ENCODE data around the gene SLC16A4. TPM values are rescaled to one million over a fixed set of nuclear protein-coding genes. Genes with fewer than 3 reads are reported as not detected.

Gene SLC16A4
- total and polyA plus RNA-seq, 10 of the 15 experiments (the other 5 are each of a cell fraction or from before 2014, with no cell fraction given) = 0.13 to 2.2 (median 0.26) TPM; not detected in 1

- TF ChIP-seq BCLAF1 (IDR thresholded peaks at IDR 0.05) (no peak), POLR2A (IDR thresholded peaks at IDR 0.05; ENCODE audit: low read depth, low read length) (peak; percentile 96), ELK1 (IDR thresholded peaks at IDR 0.05; ENCODE audit: low read depth, low read length) (no peak), BCL3 (IDR thresholded peaks at IDR 0.05; ENCODE audit: borderline replicate concordance, insufficient read depth, low read depth, low read length, poor library complexity, severe bottlenecking) (no peak), NFYA (IDR thresholded peaks at IDR 0.05; ENCODE audit: borderline replicate concordance, low read depth, low read length) (no peak)
Observed at GRCh38 chr1:110339407-110340206, 51.2 kb downstream of the SLC16A4 start (continued).
